Cerebellar cortex (tissue), 1 donor: ENCODE measurements around the gene TNNC1.

Experiments
- DNase-seq: peaks from one replicate; pipeline ENCODE4 v3.0.0-alpha.2; 2015; ENCODE audit warnings: low spot score

The TNNC1 gene

DNA sequence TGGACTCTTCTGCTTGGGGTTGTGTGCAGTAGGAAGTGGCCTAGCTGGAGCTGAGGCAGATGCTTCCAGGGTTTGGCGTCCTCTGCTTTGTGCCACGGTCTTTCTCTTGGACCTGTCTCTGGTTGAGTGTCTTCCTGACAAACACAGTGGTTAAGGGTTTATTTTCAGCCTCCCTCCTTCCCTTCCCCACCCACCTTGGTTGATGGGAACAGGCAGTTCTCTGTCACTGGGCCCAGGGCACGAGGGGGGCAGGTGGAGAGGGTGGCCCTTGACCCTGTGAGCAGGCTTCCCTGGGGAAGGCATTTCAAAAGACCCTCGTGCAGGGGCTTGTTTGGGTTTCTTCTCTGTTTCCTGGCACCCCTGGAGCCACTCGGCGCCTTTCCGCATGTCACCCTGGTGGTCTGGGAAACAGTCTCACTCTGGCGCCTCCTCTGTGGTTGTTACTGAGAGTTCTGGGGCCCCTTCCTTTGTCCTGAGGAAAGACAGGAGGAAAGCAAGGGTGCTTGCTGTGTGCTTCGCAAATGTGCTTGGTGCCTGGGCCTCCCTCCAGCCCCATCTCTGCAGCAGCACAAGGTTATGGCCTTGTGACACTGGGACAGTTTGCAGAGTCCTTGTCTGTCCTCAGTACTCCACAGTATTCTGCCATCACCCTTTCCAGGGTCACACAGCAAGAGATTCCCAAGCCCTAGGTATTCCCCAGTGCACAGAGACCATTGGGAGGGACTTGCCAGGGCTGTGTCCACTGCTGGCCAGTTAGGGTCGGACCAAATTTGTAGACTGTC, 31.0 kb upstream of the TNNC1 start:
- DNase-seq = no peak

DNA sequence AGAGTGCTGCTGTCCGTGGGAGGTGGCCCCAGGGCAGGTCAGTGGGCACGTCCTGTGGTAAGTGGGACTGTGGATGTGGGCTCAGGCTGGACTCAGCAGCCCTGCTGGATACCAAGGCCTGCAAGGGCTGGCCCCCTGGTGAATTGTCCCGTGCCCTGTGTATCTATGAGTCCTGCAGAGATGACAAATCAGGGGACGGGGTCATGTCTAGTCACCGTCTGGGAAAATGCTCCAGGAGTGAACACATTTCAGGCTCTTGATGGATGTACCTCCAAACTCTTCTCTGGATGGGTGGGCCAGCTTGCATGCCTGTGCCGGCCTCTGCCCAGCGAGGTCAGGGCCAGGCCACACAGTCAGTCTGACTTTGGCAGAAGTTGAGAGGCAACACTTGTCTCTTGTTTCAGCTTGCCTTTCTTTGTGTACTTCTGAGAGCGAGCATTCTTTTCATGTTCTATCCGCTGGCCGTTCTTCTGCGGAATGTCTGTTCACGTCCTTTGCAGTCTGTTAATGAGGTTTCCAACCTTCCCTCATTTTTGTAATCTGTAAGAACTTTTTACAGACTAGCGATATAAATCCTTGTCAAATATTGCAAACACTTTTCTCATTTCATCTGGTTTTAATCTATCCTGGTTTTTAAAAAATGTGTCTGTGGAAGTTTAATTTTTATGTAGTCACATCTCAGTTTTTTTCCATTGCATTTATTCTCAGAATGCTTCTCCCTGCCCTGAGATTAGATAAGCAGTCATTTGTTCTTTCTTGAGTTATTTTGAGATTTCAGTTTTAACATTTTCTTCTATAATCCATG, 29.9 kb upstream of the TNNC1 start:
- DNase-seq = no peak

DNA sequence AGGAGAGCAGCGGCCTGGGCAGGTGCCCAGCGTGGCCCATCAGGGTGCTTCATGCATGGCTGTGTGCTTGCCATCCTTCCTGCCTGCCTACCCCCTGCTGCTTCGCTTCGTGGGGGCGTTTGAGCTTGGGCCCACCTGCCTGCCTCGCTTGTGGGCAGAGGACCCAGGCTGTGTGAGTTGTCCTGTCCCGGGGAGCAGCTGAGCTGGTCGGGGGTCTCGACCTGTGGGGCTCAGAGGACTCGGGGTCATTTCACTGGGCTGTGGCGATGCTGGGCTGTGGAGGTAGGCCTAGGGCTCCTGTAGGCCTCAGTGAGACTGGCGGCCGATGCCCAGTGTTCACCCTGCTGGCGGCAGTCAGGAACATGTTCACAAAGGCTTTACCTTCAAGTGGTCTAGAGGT, 29.2 kb upstream of the TNNC1 start:
- DNase-seq = no peak

DNA sequence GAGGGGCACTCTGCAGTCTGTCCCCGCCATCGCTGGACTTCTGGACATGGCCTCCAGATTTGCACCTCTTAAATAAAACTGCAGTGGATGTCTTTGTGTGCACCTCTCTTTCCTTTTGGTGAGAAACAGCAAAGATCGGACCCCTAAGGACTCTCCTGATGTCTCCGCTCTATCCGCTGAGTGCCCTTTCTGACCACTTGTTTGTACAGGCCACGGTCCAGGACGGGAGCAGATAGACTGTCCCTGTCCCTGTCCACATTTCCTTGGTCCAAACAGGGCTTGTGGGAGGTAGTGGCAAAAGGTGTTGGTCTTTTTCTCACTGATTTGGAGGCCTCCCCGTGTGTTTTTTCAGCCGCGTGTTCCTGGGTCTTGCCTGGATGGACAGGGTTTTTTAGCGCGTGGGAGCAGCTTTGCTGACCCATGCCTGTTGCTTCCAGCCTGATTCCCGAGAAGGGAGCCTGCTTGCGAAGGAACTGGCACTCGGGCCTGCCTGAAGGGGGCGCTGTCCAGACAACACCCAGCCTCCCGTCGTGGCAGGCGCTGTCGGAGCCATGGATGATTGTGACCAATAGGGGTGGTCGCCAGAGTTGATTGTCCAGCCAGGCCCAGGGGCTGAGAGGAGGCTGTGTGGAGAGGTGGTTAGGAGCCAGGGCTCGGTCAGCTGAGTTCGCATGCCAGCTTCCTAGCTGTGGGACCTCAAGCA, 28.1 kb upstream of the TNNC1 start:
- no peak for DNase-seq

DNA sequence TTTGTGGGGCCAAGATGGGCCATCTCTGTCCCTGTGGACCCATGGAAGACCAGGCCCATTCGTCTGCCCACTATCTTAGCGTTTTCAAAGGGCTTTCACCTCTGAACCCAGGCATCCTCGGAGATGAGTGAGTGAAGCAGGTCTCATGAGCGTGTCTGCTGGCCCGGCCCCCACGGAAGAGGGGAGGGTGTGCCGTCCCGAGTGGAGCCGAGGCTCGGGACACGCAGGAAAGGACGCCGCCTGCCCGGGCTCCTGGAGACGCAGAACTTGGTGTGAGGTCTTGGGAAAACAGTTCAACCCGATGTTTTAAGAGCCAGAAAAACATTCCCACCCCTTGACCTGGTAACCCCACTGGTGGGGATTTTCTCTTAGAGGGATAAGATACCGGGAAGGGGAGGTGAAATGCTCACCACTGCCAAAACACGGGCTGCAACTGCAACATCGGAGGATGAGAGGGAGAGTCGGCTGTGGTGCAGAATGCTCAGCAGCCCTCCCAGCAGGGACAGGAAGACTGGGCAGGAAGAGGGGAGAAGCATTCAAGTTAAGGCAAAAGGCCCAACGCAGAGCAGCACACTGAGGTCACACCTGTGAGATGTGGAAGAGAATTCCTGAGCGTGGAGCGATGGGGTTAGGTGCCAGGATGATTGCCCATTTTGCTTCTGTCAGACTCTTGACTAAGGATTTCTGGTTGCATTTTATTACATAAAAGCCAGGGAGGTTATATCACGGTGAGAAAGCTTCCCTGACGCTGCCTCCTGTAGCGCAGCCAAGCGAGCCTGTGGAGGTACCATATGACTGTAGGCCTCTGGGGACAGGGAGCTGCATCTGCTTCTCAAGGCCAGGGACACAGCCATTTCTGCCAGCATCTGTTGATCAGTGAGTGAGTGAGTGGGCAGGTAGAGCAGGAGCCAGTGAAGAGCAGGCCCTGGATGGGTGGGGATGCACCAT, 27.2 kb upstream of the TNNC1 start:
- DNase-seq = peak; percentile 48

DNA sequence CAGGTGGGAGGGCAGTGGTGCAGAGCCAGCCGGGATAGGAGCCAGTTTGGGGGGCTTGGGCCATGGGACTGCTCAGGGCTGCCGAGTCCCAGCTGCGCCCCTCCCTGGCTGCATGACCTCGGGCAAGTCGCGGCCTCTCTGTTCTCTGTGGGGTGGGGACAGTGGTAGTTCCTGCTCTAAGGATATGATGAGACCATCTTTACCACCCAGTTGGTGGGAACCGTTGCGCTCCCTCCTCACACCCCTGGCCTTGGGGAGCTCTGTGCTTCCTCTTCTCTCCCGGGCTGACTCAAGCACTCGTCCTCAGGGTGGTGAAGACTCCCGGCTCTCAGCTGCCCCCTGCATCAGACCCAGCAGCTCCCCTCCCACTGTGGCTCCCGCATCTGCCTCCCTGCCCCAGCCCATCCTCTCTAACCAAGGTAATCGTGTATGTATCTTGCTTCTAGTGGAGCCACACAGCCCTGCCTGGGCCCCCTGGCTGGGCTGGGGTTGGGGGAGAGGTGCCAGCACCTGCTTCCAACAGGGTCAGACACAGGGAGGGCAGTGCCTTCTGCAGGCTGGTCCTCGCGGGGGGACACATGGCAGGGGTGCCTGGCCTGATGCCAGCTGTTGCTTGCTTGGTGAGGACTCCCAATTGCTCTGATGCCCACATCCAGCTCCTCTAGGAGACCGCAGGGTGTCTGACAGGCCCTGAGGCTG, 26.2 kb upstream of the TNNC1 start:
- no peak for DNase-seq

DNA sequence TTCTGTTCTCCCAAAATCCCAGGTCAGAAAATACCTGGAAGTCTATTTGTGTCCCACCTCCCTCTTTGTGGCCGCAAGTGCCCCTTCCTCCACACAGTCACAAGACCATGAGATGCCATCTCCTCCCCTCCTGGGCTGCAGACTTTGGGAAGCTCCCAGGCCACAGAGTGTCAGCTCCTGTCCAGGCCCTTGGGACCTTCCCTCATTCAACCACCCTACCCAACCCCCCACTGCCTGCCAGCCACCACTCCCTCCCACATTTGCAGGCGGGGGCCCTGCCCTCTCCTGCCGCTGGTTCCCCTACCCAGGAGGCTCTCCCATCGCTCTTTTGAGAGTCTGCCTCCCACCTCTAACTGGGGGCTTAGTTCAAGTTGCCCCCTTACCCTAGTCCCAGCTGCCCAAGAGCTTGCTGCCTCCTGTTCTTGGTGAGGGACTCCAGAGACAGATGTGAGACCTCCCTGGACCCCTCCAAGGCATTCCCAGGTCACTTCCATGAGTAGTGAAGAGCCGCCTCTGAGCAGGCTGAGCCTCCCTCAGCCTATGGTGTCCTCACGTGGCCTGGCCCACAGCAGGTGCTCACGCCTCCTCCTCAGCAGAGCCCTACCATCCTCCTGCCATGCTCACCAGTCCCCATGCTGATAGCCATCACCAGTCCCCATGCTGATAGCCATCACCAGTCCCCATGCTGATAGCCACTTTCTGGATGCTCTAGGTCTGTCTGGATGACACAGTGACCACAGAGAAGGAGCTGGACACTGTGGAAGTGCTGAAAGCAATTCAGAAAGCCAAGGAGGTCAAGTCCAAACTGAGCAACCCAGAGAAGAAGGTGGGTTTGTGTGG, 25.4 kb upstream of the TNNC1 start:
- no peak for DNase-seq

DNA sequence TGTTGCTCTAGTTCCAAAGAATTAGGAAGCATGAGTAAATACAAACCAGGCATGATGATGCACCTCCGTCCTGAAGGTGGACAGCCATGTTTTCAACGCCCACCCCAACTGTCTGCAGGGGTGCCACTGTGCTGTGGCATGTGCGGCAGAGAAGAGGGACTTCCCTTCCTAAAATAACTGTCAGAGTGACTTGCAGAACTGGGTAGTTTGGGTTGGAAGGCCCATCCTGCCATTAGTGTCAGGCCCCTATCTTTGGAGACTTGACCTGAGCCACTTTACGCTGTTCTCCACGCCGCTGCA, 23.9 kb upstream of the TNNC1 start:
- no peak for DNase-seq

DNA sequence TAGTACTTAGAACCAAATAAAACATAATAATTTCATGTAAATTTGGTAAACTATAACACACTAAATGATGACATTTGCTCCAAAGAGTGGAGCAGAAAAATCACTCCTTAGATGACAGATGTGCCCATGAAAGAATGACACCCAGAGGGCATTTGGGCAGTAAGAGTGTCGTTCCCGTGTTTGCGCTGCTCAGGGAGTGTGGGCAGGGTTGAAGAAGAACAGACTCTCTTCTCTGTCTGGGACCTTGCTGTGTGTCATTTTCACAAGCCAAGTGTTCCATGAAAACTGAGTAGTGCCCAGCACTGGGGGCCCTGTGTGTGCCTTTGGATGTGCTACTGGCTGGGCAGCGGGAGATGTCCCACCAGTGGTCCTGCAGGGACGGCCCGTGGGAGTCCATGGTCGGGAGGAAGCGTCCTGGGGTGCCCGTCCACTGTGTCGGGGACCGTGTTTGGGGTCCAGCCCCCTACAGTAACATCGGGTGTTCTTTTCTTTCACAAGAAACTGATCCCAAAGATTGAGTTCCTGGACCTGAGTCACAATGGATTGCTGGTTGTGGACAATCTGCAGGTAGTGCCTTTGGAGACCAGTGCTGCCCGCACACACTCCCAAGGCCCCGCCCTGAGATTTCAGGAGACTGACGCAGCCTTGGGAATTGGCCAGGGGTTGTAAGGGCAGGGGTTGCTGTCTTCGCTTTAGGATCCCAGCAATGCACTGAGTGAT, 23.4 kb upstream of the TNNC1 start:
- DNase-seq = no peak

DNA sequence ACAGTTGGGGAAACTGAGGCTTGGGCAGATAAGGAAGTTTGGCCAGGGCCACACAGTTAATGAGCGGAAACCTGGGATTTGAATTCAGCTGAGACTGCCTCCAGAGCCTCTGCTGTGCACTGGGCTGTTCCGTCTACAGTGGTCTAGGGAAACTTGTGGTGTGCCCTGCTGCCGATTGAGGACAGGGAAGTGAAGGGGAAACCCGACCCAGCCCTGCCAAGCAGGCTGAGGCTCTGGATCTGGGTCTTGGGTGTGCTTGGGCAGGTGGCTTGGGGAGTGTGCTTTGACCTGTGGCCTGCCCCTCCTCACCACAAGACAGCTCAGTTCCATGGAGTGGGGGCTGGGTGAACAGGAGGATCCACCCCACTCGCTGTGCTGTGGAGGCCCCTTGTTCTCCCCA, 19.2 kb upstream of the TNNC1 start:
- DNase-seq = no peak

DNA sequence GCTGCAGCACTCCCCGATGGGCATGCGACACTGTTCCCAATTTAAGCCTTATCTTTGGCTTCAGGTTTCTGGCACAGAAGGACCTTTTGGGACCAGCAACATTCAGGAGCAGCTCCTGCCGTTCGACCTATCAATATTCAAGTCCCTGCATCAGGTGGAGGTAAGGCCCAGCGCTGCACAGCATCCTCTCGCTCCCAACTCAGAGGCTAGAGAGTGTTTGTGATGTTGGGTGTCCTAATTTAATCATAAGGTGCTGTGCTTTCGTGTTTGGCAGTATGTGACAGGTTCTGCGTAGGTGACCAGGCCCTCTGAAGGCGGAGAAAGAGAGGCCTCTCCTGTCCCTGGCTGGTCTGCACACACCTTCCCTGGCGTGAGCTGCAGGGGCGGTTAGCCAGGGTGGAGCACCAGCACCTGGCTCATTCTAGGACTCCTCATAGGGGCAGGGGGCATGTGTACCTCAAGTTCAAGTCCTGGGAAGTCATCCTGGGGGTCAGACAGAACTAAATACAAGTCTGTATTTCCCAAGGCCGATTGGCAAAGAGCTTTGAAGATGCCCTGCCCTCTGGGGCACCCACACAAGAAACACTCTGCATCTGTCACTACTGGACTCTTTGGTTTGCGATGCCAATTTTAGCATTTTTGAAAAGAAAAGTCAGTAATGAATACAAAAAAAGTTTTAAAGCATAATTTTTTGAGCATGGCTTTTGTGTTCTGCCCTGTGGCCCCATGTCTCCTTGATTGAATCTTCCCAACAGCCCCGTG, 18.6 kb upstream of the TNNC1 start:
- DNase-seq = no peak

DNA sequence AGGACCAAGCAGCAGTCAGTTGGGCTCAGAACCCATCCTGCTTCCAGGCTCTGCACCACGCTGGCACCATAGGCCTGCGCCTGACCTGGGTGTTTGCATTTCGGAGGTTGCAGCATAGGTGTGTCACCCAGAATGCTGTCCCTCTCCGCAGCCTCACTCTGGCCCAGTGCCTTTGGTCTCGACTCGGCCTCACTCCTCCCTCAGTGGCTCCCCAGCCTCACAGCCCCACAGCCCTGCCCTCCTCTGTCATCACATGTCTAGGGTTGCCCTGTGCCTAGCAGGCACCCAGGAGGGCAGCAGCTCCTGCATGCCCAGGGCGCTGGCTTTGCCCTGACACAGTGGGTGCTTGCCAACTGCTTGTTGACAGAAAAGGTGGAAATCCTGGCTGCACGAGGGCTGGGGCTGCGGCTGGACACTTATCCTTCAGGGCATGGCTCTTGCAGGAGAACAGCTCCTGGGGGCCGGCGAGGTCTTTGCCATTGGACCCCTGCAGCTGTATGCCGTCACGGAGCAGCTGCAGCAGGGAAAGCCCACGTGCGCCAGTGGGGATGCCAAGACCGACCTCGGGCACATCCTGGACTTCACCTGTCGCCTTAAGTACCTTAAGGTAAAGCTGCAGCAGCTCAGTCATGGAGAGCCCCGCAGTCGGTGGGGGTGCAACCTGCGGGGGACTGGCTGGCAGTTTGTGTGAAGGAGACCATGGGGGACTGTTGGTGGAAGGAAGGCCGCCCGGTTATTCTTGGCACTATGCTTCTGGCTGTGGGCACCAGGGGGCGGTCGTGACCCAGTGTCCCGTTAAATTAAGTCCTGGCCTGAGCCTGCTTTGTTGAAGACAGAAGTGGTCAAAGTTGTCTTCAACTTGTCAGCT, 17.8 kb upstream of the TNNC1 start:
- peak; percentile 76 for DNase-seq

DNA sequence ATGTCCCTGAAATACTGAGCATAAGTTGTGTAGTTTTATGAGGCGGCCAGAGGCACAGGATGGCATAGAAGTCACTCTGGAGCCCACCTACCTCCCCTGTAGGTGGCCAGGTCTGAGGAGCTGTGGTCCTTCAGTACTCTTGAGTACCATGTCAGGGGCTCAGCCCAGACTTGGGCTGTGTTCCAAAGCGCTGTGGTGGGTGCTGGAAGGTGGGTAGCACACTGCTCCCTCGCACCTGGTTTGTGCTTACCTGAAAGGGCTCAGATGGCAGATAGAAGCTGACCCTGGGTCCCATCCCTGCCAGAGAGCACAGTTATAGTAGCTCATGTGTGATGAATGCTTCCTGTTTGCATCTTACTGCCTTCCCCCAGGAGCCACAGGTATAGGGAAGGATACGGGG, 17.1 kb upstream of the TNNC1 start:
- no peak for DNase-seq

DNA sequence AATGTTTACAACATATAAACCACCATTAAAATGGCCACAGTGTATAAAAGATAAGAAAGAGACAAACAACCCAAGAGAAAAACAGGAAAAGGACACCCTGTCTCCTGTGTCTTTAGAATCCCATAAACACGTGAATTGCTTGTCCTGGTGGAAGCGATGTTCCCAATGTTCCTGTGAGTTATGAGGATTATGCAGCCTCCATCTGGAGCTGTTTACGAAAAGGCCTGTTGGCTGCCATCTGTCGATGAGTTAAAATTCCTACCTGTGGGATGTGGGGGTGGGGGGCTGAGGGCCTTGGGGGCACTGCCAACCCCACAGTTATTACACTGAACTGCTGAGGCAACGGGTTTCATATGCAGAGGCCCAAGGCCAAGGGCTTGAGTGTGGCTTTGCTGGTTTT, 15.2 kb upstream of the TNNC1 start:
- DNase-seq = peak; percentile 98

DNA sequence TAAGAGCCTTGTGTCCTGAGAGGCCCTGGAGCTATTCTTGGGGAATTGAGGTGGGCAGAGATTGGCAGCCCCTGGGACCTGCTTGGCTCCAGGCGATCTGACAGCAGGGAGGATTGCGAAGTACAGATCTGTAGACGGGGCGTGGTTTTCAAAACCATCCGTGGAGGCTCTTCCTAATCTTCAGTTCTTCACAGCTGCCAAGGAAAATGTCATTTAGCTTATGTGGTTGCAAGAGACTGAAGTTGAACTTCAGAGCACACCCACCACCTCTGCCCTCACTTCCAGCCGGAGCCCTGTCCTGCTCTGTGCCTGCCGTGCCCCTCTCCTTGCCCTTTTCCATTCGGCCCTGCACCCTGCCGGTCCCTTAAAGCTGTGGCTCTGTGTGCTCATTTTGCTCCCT, 14.5 kb upstream of the TNNC1 start:
- DNase-seq = peak; percentile 63

DNA sequence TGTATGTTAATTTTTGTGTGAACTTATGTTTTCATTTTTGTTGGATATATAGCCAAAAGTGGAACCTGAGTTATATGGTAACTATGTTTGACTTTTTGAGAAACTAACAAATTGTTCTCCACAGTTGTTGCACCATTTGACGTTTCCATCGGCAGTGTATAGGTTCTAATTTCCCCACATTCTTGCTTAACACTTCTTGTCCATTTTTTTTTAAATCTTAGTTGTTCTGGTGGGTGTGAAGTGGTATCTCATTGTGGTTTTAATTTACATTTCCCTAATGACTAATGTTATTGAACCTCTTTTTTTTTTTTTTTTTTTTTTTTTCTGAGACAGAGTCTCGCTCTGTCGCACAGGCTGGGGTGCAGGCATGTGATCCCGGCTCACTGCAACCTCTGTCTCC, 9.6 kb upstream of the TNNC1 start:
- no peak for DNase-seq

DNA sequence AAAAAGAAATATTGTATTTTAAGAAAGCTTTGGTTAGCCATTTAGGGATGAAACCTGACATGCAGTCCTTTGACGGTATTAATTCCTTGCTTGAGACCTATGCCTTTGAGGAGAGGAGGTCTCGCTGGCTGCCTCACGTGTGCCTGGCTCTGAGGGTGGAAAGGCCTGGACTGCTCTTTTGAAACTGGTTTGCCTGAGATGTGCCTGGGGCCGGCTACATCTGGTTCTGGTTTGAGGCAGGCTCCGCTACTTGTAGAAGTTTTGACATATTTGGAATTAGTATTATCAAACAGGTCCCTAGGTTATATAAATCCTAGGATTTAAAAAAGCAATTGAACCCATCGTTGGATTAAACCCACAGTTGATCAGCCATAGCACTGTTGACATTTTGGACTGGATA, 8.0 kb upstream of the TNNC1 start:
- no peak for DNase-seq
